ENCODE data around the gene KRT6A.

DNA sequence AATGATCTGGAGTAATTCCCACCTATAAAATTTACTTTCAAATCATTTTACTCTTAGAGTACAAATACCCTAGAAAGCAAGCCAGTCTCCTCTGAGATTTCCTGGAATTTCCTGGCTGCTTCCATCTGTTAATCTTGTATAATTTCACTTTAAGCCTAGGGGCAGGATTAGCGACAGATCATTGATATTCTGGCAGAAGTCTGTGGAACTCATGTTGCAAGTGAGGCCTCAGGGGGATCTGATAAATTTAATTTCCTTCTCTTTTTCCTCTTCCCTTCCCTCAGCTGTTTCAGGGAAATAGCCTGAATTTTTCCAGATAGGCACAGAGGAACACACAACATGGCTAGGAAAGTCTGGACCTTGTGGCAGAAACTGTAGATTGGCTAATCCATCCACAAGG, 5.9 kb upstream of the KRT6A start:
- no peak for TF ChIP-seq CTCF (IDR thresholded peaks at IDR 0.05)
- no peak for TF ChIP-seq EP300 (IDR thresholded peaks at IDR 0.05)
- TF ChIP-seq POLR2A (IDR thresholded peaks at IDR 0.05) = no peak
- no peak for TF ChIP-seq POLR2AphosphoS5 (IDR thresholded peaks at IDR 0.05)
